ENCODE data around the gene AKIP1. TPM values are rescaled to one million over a fixed set of nuclear protein-coding genes. Genes with fewer than 3 reads are reported as not detected.

Gene AKIP1
- total and polyA plus RNA-seq, 2 donors (not counting 3 experiments of a cell fraction or from before 2014, with no cell fraction given) = 21.9 to 32.4 TPM

GRCh38 chr11:8907116-8907515 is 3.9 kb upstream of the AKIP1 start:
- dilution Hi-C loops (cut with MboI; ENCODE audit: extremely low pct_ligation_motif_present, low sequenced_read_pairs) (no loop called here), intact Hi-C loops (cut with micrococcal nuclease) (no loop called here)
- no peak overlapping the region for H2AFZ ChIP-seq (ENCODE audit: low read depth, low read length)
- ChIA-PET POLR2A (interaction anchor here (1.0 kb wide), 1 partner anchor 218 kb away, joined by 3 read pairs; no protein-coding TSS in a partner anchor), CTCF (interaction anchor here (0.5 to 1.5 kb wide), 6 partner anchors 28 to 330 kb away, joined by 3 to 4 read pairs (median 3); partner anchors contain the start of gene RPL27A)
- H3K27me3 ChIP-seq (ENCODE audit: control insufficient read depth in 2 of 2, insufficient read depth in 2 of 2, low read length in 2 of 2) = no peaks in the 10 kb centered on the region
- H3K4me1 ChIP-seq (ENCODE audit: control insufficient read depth, extremely low read depth, insufficient read depth, low read length) = peaks cover 18% of the 10 kb centered on the region
- H3K9me1 ChIP-seq (replicated peaks; ENCODE audit: control insufficient read depth, extremely low read depth, insufficient read depth, low read length) = no peaks in the 10 kb centered on the region
- DNase-seq (ENCODE audit: low read depth, low spot score) = no peak
- TF ChIP-seq GATA2 (IDR thresholded peaks at IDR 0.05; ENCODE audit: insufficient read depth, insufficient read length, low read depth, low read length) (no peak), MYC (IDR thresholded peaks at IDR 0.05; ENCODE audit: low read depth, low read length) (no peak), POLR2AphosphoS5 (IDR thresholded peaks at IDR 0.05; ENCODE audit: insufficient read depth, low read depth, low read length) (no peak), JUN (IDR thresholded peaks at IDR 0.05; ENCODE audit: borderline replicate concordance, insufficient read depth, insufficient read length, low read depth) (no peak), MAX (IDR thresholded peaks at IDR 0.05; ENCODE audit: insufficient read depth, insufficient read length) (no peak), EZH2 (IDR thresholded peaks at IDR 0.05; ENCODE audit: borderline replicate concordance, low read depth, low read length, severe bottlenecking) (no peak), POLR2A (IDR thresholded peaks at IDR 0.05; ENCODE audit: low read depth, low read length) (no peak), CTCF (IDR thresholded peaks at IDR 0.05; ENCODE audit: extremely low read depth in 1 of 2, insufficient read depth in 1 of 2, low read depth in 1 of 2, low read length in 2 of 2) (no peak), FOS (IDR thresholded peaks at IDR 0.05; ENCODE audit: borderline replicate concordance, insufficient read depth, low read length) (no peak)
- no peak for FAIRE-seq
- no peak overlapping the region for H3K27ac ChIP-seq (ENCODE audit: insufficient read depth, low read depth, low read length)
- no peak overlapping the region for H3K9ac ChIP-seq (replicated peaks; ENCODE audit: extremely low read depth, insufficient read depth, low read length)
- no peaks in the 10 kb centered on the region for H3K36me3 ChIP-seq (ENCODE audit: control insufficient read depth in 2 of 2, extremely low read depth in 1 of 2, insufficient read depth in 2 of 2, low read length in 2 of 2)
- peak overlapping the region; percentile 4 for H3K4me2 ChIP-seq (ENCODE audit: insufficient read depth, low read length)
- H4K20me1 ChIP-seq (replicated peaks; ENCODE audit: control insufficient read depth, extremely low read depth, insufficient read depth, low read length) = no peaks in the 10 kb centered on the region
- H3K79me2 ChIP-seq (ENCODE audit: control insufficient read depth, insufficient read depth, low read length) = peaks cover under 1% of the 10 kb centered on the region
- BruUV-seq (replicated peaks) = no TSS peak
- no peaks in the 10 kb centered on the region for H3K9me3 ChIP-seq (replicated peaks; ENCODE audit: control insufficient read depth, insufficient read depth, low read length)
- no peak overlapping the region for H3K4me3 ChIP-seq (replicated peaks in 1 of 3; ENCODE audit: insufficient read depth in 1 of 3, low read depth in 1 of 3, low read length in 3 of 3)
